K562 (cell line): ENCODE results near the gene THAP12. TPM values are rescaled to one million over a fixed set of nuclear protein-coding genes. Genes with fewer than 3 reads are reported as not detected.

ENCODE experiments used
- BRCA1 ChIP-seq, 2 experiments: fragments of 450-650 bp in 1 of 2; sonication (generic) in 1 of 2; formaldehyde crosslinking in 1 of 2; IDR thresholded peaks; 2 replicates each; pipeline versions ENCODE4 v1.5.0 to v1.6.1; 2017 to 2020; ENCODE audit warnings: mild to moderate bottlenecking in 1 of 2, missing genetic modification reagents in 1 of 2
- CUX1 ChIP-seq: fragments of 200-800 bp; sonication (Bioruptor generic); IDR thresholded peaks from 2 replicates; pipeline ENCODE4 v1.6.1; 2016; ENCODE audit warnings: missing genetic modification characterization, missing compliant biosample characterization
- HDAC2 ChIP-seq: fragments of 450-650 bp; IDR thresholded peaks from 2 replicates; pipeline ENCODE4 v1.6.1; 2016; ENCODE audit warnings: mild to moderate bottlenecking
- HDAC6 ChIP-seq: IDR thresholded peaks from 2 replicates; pipeline ENCODE4 v1.6.1; 2012; ENCODE audit warnings: low read depth, mild to moderate bottlenecking, control low read depth, inconsistent platforms, low read length, moderate library complexity
- HDAC8 ChIP-seq: fragments of 450-650 bp; IDR thresholded peaks from 2 replicates; pipeline ENCODE4 v1.6.1; 2016; ENCODE audit warnings: mild to moderate bottlenecking, missing genetic modification characterization, moderate library complexity, missing compliant biosample characterization
- ID3 ChIP-seq, 2 experiments: fragments of 250-450 bp in 1 of 2; fragments of 450-650 bp in 1 of 2; sonication (Bioruptor Pico) in 1 of 2; IDR thresholded peaks; 2 replicates each; pipeline versions ENCODE4 v1.6.1 to v1.8.0; 2016 to 2021; ENCODE audit warnings: mild to moderate bottlenecking in 2 of 2, moderate library complexity in 2 of 2, missing compliant biosample characterization in 1 of 2, missing genetic modification characterization in 1 of 2
- KDM5B ChIP-seq: fragments of 200-600 bp; sonication (generic); IDR thresholded peaks from 2 replicates; pipeline ENCODE4 v1.6.1; 2012; ENCODE audit warnings: low read depth, mild to moderate bottlenecking, moderate library complexity, low read length, control low read depth, inconsistent platforms; ENCODE audit not compliant: insufficient replicate concordance
- NCOA2 ChIP-seq, 2 experiments: fragments of 450-650 bp; IDR thresholded peaks; 2 replicates each; pipeline ENCODE4 v1.6.1; 2018; ENCODE audit warnings: mild to moderate bottlenecking in 2 of 2, moderate library complexity in 1 of 2; ENCODE audit not compliant: partially characterized antibody in 2 of 2
- SIN3A ChIP-seq, 2 experiments: fragments of 150-350 bp in 1 of 2; IDR thresholded peaks; 2 replicates each; pipeline ENCODE4 v1.6.1; 2011 to 2016; ENCODE audit warnings: borderline replicate concordance in 2 of 2, low read depth in 2 of 2, low read length in 2 of 2, mild to moderate bottlenecking in 2 of 2, moderate library complexity in 2 of 2; ENCODE audit not compliant: control insufficient read depth in 1 of 2
- SIRT6 ChIP-seq: IDR thresholded peaks from one replicate; pipeline ENCODE4 v1.6.1; 2012; ENCODE audit warnings: low read depth, mild to moderate bottlenecking, control low read depth, inconsistent platforms, low read length, moderate library complexity
- SMAD4 ChIP-seq: fragments of 250-450 bp; sonication (Bioruptor Pico); conservative IDR thresholded peaks from 2 replicates; pipeline ENCODE4 v1.8.0; 2021; ENCODE audit warnings: inconsistent platforms, mild to moderate bottlenecking, moderate library complexity
- SRSF1 ChIP-seq: fragments of 200-400 bp; formaldehyde crosslinking; IDR thresholded peaks from 2 replicates; pipeline ENCODE4 v1.6.1; 2017; ENCODE audit warnings: mild to moderate bottlenecking, low read depth, low read length, moderate library complexity
- SRSF7 ChIP-seq: fragments of 200-400 bp; formaldehyde crosslinking; optimal IDR thresholded peaks from 2 replicates; pipeline ENCODE3; 2017; ENCODE audit warnings: mild to moderate bottlenecking, low read depth, low read length
- ZNF175 ChIP-seq: fragments of 200-800 bp; sonication (Bioruptor generic); IDR thresholded peaks from 2 replicates; pipeline ENCODE4 v1.6.1; 2016; ENCODE audit warnings: low read depth, mild to moderate bottlenecking, missing genetic modification characterization, missing compliant biosample characterization
- ZNF253 ChIP-seq: fragments of 250-450 bp; sonication (Bioruptor Pico); conservative IDR thresholded peaks from 2 replicates; pipeline ENCODE4 v1.6.1; 2021; ENCODE audit warnings: mild to moderate bottlenecking
- polyA plus RNA-seq, 8 experiments: library from polyadenylated mRNA; depleted of rRNA in 4 of 8; stranded (reverse) in 5 of 8; unstranded in 3 of 8; fragments of >200 nt; fragmentation: Nextera tagmentation in 2 of 8; fragmentation: Illumina TruSeq in 1 of 8; extraction: Ambion mirVana in 2 of 8; extraction: Trizol in 1 of 8; gene quantifications; 2 replicates each; pipeline versions ENCODE4 v1.2.1 to v1.2.3, GENCODE V29; 2011 to 2014; ENCODE audit warnings: inconsistent platforms in 1 of 8, missing spikeins in 1 of 8
- total RNA-seq, 7 experiments: library from RNA; depleted of rRNA in 6 of 7; stranded (reverse); fragments of >200 nt in 6 of 7; fragmentation: Illumina TruSeq in 2 of 7; extraction: Trizol in 2 of 7; gene quantifications; 2 replicates each; pipeline versions ENCODE4 v1.2.1 to v1.2.3, GENCODE V29; 2011 to 2021; ENCODE audit warnings: low replicate concordance in 1 of 7
- TF ChIP-seq, protein P1 (sequence below): fragments of 450-650 bp; IDR thresholded peaks from 2 replicates; pipeline ENCODE4 v1.6.1; 2018; ENCODE audit warnings: mild to moderate bottlenecking, low read depth; ENCODE audit not compliant: partially characterized antibody
- TF ChIP-seq, protein P2 (sequence below): fragments of 250-450 bp; sonication (Bioruptor Pico); IDR thresholded peaks from 2 replicates; pipeline ENCODE4 v1.4.0; 2020; ENCODE audit warnings: mild to moderate bottlenecking, moderate library complexity

The THAP12 gene
- total and polyA plus RNA-seq, 9 of the 15 experiments (the other 6 are each of a cell fraction or from before 2014, with no cell fraction given) = 28.1 to 103 (median 57.8) TPM

DNA sequence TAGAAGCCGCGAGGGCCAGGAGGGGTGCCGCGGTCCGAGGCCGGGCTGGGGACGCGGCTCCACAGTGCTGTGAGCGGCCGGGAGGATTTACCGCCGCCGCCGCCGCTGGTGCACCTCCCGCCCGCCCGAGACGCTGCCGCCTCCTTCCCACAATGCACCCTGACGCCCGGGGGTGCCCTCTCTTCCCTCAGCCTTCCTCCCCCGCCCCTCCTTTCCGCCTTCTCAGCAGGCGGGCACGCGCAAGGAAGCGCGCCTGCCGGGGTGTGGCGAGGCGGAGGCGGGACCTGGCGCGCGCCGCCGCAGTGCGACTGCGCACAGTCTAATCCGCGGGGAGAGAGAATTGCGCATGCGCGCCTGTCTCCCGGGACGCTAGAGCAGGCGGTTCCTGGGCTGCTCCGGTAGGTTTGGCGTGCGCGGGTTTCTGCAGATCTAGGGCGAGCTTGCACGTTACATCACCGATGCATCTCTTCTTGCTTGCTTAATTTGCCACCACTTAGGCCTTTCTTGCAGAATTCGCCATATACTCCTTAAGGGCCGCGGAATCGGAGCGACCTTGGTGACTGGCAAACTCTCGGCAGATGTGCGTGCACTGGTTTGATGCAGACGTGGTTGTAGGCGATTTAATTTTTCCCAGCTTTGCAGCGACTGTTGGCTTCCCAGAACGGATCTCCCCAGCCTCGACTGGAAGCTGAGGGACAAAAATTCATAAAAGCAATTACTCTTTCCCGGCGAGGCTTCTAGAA lies at the start of gene THAP12, which contains the start of gene GVQW3 (continued):
- TF ChIP-seq ID3 (CRISPR knock-in tag; IDR thresholded peaks at IDR 0.05) (no peak), ID3 (tag; IDR thresholded peaks at IDR 0.05) (no peak), SIN3A (IDR thresholded peaks at IDR 0.05; ENCODE audit: borderline replicate concordance in 2 of 2, control insufficient read depth in 1 of 2, low read depth in 2 of 2, low read length in 2 of 2) (peak in 1 of 2 experiments; percentile 44; a peak in 2 of 4 replicates), SRSF7 (no peak), ZNF253 (CRISPR knock-in tag) (no peak), CUX1 (CRISPR knock-in tag) (no peak), HDAC8 (tag) (no peak), HDAC2 (peak; percentile 69; the same call in 1 of the 2 replicates), SIRT6 (no peak), ZNF175 (no peak), NCOA2 (IDR thresholded peaks at IDR 0.05; ENCODE audit: partially characterized antibody in 2 of 2) (no peak), HDAC6 (no peak), SRSF1 (no peak), KDM5B (peak; percentile 61), BRCA1 (IDR thresholded peaks at IDR 0.05) (no peak), BRCA1 (CRISPR knock-in tag; IDR thresholded peaks at IDR 0.05) (no peak), SMAD4 (peak; percentile 88)
- TF ChIP-seq, protein P1, sequence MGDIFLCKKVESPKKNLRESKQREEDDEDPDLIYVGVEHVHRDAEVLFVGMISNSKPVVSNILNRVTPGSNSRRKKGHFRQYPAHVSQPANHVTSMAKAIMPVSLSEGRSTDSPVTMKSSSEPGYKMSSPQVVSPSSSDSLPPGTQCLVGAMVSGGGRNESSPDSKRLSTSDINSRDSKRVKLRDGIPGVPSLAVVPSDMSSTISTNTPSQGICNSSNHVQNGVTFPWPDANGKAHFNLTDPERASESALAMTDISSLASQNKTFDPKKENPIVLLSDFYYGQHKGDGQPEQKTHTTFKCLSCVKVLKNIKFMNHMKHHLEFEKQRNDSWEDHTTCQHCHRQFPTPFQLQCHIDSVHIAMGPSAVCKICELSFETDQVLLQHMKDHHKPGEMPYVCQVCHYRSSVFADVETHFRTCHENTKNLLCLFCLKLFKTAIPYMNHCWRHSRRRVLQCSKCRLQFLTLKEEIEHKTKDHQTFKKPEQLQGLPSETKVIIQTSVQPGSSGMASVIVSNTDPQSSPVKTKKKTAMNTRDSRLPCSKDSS = no peak
- TF ChIP-seq, protein P2, sequence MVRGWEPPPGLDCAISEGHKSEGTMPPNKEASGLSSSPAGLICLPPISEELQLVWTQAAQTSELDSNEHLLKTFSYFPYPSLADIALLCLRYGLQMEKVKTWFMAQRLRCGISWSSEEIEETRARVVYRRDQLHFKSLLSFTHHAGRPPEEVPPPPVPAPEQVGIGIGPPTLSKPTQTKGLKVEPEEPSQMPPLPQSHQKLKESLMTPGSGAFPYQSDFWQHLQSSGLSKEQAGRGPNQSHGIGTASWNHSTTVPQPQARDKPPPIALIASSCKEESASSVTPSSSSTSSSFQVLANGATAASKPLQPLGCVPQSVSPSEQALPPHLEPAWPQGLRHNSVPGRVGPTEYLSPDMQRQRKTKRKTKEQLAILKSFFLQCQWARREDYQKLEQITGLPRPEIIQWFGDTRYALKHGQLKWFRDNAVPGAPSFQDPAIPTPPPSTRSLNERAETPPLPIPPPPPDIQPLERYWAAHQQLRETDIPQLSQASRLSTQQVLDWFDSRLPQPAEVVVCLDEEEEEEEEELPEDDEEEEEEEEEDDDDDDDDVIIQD = no peak
